DMS153 (cell line): Measurements from ENCODE around the gene IL1RAPL2.
"Not testable (repeated sequence)": the region's sequence is repeated elsewhere in the genome, so short reads cannot be mapped to it uniquely, and the experiment has no call there.

Source experiments
- DNase-seq: peaks from one replicate; lab custom pipeline; 2025; lab: John Stamatoyannopoulos, UW

IL1RAPL2 gene

GRCh38 chrX:104670051-104670450 is 104.1 kb downstream of the IL1RAPL2 start:
- no peak for DNase-seq

GRCh38 chrX:104677517-104677916 is 111.5 kb downstream of the IL1RAPL2 start:
- not testable (repeated sequence) for DNase-seq

DNA sequence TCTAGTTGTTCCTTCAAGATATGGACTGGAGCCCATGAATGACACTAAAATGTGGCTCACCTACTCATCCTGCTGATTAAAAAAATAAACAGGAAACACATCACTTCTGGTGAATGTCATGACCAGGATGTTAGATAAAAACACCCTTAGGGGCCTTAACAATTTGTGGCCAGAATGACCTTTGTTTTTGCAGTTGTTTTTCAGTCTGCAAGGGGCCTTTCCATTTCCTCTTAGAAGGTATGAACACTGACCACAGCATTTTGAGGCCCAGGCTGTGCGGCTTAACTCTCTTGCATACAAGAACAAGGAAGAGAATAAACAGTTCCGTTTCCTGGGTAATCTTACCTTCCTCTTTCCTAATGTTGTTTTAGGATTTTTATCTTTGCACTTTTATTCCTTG is 113.2 kb downstream of the IL1RAPL2 start:
- DNase-seq: no peak

DNA sequence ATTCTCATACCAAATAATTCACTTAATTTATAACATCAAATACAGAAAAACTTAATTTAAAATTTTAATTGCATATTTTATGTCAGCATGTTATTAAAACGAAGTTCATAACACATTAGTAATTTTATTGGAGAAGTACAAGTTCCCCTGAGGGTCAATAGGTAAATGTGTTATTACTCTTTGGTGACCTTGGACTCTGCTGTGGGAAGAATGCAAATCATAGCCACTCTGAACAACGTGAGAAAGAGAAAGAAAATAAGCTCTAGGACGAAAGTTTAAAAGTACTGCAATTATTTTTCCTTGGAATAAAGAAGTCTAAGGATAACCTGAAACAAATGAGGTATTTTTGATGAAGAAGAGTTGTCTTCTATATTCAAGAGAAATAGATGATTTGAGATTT is 115.2 kb downstream of the IL1RAPL2 start:
- no peak for DNase-seq

DNA sequence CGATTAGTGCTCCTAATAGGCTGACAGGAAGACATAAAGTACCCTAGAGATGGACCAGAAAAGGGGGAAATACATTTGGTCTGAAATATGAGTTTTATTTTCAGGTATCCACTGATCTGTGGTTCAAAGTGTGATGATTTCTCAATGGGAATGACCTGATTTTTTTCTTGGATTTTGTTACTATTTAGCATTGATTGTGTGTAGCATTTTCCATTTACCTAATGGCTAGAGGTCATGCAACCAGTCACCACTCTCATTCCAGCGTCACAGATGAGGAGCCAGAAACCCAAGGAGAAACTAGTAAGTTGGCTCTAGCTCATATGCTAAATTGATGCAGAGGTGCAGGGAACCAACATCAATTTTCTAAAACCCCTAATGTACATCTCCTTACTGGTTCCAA is 118.1 kb downstream of the IL1RAPL2 start:
- DNase-seq: no peak

- DNase-seq: no peak
Observed at GRCh38 chrX:104695593-104695992, 129.6 kb downstream of the IL1RAPL2 start.

DNA sequence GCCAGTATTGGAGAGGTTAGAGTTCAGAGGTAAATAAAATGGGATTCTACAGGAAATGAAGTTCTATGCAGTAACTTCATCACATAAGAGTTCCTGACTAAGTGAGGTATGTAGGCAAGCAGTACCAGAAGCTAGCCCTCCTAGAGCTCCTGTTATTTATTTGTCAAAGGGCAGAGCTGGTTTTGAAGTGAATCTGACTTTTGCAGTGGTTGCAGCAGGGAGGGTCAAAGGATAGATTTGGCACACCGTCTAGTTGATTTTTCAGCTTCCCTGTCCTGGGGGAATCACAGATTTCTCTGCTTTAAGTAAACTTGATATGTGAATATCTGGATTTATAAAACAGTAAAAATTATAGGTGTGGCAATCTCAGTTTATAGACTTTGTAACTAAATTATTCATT is 130.7 kb downstream of the IL1RAPL2 start:
- no peak for DNase-seq

- DNase-seq: no peak
Observed at GRCh38 chrX:104697294-104697693, 131.3 kb downstream of the IL1RAPL2 start.

- DNase-seq: no peak
Observed at GRCh38 chrX:104707042-104707441, 141.0 kb downstream of the IL1RAPL2 start.

GRCh38 chrX:104707572-104707971 is 141.6 kb downstream of the IL1RAPL2 start:
- DNase-seq: no peak

DNA sequence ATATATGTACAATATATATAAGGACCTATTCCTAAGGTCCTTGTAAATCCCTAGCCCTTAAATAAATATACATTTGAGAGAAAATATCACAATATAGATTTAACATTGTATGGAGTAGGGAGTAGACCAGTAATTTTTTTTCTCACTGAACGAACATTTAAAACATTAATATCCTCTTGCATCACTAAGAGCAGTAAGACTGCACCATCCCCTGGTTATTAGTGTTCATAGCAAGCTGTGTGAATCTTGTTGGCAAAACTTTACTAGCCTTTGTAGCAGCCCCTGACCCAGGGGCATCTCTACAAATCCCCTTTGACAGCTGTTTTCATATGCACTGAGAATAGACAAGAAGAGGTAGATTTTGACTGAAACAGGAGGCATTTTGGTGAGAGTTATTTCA is 146.5 kb downstream of the IL1RAPL2 start:
- DNase-seq: no peak

DNA sequence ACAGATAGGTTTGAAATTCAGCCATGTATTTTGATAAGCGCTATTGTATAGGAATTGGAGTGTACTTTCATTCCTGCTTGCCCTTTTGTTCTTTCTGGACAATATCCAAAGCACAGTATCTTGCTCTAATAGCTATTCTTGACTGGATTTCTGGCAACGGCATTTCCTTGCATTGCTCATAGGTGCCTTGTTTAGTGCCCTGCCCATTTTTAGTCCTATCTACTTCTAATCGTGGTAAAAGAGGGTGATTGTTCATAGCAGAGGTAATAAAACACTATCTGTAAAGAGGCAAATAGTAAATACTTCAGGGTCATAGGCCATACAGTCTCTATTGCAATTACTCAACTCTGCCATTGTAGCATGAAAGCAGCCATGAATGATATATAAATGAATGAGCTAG is 155.9 kb downstream of the IL1RAPL2 start:
- DNase-seq: no peak

- no peak for DNase-seq
Observed at GRCh38 chrX:104728456-104728855, 162.5 kb downstream of the IL1RAPL2 start.

DNA sequence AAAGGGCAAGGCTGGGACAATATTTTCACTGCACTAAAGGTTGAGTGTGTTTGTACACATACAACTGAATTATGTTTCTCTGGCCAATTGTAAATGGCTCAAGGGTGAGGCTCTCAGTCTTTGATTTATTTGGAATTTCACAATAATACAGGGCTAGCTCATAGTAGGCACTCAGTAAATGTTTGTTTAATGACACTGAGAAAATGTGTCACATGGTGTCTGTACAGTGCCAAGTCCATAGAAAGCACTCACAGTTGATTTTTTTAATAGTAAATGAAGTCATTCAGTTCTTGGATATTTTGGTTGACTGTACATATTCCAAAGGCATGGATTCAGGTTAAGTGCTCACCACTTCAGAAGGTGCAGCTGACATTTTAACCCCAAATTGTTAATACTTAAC is 176.4 kb downstream of the IL1RAPL2 start:
- DNase-seq: no peak

DNA sequence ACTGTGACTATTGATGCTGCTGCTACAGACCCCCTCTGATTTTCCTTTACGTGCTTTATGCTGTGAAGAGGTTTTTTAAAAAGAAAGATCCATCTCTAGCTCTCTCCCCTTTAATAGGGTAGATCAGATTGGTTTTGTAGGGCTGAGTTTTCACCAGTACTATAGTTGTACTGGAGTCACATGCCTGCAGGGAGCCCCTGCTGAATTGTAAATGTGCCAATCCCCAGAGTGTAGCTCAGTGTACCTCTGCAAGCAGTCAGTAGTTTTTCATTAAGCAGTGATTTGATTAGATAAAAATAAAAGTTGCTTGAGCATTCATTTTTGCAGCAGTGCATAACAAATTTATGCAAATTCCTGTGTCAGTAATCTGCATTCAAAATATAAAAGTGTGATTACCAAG is 179.2 kb downstream of the IL1RAPL2 start:
- DNase-seq: no peak

GRCh38 chrX:104749951-104750610 is 184.1 kb downstream of the IL1RAPL2 start:
- no peak for DNase-seq

GRCh38 chrX:104762641-104763040 is 196.6 kb downstream of the IL1RAPL2 start:
- DNase-seq: no peak

DNA sequence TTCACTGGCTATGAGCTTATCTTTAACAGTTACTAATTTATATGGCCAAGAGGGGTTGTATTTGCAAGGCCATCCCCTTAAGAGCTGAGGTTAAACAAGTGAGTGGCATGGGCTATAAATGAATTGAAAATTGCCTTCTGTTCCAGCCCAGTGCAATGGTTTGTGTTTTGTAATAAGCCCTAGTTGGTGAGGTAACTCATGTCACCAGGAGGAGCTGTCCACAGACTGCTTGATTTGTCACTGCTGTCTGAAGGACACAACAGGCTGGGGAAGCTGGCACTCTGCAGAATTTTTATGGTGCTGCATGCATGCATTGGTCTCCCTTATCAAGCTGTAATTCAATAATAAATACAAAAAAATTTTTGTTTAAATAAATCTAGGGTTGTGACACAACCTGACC is 223.8 kb downstream of the IL1RAPL2 start:
- no peak for DNase-seq

- DNase-seq: no peak
Observed at GRCh38 chrX:104795804-104796203, 229.8 kb downstream of the IL1RAPL2 start.

GRCh38 chrX:104803219-104803618 is 237.2 kb downstream of the IL1RAPL2 start:
- DNase-seq: no peak

- DNase-seq: no peak
Observed at GRCh38 chrX:104806346-104806745, 240.3 kb downstream of the IL1RAPL2 start.

GRCh38 chrX:104833401-104833800 is 267.4 kb downstream of the IL1RAPL2 start:
- DNase-seq: no peak

DNA sequence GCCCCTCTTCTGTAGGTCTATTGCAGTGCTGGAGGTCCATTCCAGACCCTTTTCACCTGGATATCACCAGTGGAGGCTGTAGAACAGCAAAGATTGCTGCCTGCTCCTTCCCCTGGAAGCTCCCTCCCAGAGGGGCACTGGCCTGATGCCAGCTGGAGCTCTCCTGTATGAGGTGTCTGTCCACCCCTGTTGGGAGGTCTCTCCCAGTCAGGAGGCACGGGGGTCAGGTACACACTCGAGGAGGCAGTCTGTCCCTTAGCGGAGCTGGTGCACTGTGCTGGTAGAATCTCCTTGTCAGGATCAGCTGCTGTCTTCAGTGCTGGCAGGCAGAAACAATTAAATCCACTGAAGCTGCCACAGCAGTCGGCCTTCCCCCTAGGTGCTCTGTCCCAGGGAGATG is 276.6 kb downstream of the IL1RAPL2 start:
- no peak for DNase-seq

DNA sequence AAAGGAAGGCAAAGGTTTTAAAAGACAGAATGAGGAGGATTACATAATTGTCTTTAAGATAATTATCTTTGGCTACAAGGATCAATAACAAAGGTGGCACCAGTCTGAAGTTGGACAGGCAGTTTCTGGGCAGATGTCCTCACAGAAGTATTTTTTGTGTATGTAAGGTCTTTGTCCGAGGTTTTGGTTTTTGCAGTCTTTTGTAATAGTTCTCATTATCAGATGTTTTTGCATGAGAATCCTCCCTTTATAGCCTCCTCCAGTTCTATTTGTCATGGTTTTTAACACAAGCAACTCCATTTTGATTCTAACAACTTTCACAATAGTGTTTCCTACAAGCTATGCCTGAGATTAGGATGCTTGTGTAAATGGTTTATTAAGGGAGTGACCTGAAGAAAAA is 286.2 kb downstream of the IL1RAPL2 start:
- no peak for DNase-seq

- no peak for DNase-seq
Observed at GRCh38 chrX:104854188-104854587, 288.2 kb downstream of the IL1RAPL2 start.
